NCI-H128 (cell line): ENCODE data around the gene TM7SF2.

Experiments used
- DNase-seq: peaks from one replicate; lab custom pipeline; 2025; ENCODE audit not compliant: unreplicated experiment; lab: John Stamatoyannopoulos, UW

Gene TM7SF2

DNA sequence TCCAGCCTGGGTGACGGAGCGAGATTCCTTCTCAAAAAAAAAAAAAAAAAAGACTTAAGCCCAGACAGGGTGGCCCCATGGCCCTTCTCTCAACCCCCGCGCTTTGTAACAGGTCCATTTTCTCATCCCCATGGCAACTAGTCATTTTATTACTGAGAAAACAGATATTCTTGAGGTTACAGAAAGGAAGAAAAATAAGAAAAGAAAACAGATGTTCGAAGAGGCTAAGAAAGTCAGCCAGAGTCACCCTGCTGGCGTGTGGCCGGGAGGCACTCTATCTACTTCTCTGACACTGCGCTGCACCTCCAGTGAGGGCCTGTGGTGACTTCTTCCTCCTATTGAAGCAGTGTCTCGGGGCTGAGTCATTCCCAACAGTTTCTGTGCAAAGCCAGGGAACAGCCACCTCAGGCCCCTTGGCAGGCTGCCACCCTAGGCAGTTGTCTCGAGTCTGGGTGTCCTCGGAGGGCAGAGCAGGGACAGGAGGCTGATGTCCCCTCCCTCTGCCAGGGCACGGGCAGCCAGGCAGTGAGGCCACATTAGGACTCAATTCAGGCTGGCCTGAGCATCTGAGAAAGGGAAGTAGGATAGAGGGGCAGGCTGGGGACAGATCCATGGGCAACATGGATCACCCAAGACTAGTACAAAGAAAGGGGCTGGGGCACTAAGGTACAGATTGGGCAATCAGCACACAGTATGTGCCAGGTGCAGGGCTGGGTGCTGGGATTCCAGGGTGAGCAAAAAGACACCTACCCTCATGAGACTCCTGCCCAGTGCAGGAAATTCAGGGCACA, 39.0 kb downstream of the TM7SF2 start:
- no peak for DNase-seq

GRCh38 chr11:65151331-65151899, 39.7 kb downstream of the TM7SF2 start:
- no peak for DNase-seq

DNA sequence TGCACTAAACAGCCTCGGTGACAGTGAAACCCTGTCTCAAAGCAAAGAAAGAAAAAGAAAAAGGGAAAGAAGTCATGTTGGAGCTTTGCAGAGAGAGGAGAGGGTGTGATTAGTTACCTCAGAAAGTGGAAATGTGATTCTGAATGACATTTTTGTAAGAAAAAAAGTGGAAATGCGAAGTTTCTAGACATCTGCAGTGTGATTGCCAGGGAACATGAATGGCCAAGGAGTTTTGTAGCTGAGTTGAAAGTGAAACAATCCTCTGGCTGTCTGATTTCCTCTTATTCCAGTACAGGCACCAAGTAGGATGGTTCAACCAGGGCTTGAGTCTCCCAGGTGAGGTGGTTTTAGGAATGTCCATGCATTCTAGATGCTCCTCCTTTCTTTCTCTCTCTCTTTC, 40.5 kb downstream of the TM7SF2 start:
- no peak for DNase-seq

GRCh38 chr11:65156256-65156655, 44.6 kb downstream of the TM7SF2 start:
- DNase-seq = no peak

DNA sequence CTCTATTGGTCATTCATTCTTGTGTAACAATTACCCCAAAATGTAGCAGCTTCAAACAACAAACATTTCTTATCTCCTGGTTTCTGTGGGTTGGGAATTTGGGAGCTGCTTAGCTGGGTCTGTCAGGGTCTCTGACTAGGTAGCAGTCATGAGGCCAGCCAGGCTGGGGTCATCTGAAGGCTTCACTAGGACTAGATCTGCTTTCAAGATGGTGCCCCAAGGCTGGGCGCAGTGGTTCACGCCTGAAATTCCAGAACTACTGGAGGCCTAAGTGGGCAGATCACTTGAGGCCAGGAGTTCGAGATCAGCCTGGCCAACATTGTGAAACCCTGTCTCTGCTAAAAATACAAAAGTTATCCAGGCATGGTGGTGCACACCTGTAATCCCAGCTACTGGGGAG, 45.3 kb downstream of the TM7SF2 start:
- DNase-seq = no peak

GRCh38 chr11:65157336-65157735, 45.7 kb downstream of the TM7SF2 start:
- DNase-seq = no peak

- no peak for DNase-seq
Measured at GRCh38 chr11:65159012-65159411, 47.3 kb downstream of the TM7SF2 start.

DNA sequence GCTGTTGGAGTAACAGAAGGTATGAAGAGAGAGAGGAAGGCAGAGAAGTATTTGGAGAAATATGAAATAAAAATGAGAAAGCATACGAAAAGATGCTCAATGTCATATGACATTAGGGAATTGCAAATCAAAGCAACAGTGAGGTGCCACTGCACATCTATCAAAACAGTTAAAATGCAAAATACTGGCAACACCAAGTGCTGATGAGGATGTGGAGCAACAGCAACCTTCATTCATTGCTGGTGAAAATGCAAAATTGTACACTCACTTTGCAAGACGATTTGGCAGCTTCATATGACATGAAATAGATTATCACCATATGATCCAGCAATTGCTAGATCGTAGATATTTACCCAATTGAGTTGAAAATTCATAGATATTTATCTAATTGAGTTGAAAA, 49.0 kb downstream of the TM7SF2 start:
- DNase-seq = no peak

GRCh38 chr11:65163684-65164083, 52.0 kb downstream of the TM7SF2 start:
- DNase-seq = no peak
